Measurements from ENCODE around the gene TRIM44.
"Not testable (repeated sequence)": the region's sequence is repeated elsewhere in the genome, so short reads cannot be mapped to it uniquely, and the experiment has no call there.

TRIM44 gene

DNA sequence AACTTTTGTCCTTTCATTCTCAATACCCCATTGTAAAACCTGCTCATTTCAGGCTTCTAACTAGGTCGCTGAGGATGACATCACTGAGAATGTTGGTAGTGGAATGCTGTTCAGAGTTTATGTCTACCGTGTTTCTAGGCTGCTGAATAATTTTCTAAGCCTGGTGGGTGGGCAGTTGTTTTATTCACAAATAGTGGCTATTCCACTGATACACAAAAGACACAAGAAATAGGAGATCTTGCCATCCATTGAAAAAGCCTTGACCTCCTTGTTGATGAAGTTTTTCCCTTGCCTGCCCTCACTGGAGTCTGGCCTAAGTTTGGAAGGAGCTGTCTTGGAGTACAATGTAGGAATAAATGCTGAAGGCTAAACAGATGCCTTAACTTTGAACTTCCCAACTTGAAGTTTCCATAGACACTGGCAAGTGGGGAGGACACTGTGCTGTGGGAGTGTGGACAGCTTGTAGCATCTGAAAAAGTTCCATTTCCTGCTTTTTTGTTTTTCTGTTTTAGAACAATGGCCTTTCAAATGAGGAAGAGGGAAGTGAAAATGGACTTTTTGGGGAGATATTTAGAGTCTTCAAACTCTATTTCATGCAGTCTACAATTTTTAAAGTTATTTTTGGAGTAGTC, 59.2 kb downstream of the TRIM44 start:
- DNase-seq: no peak

DNA sequence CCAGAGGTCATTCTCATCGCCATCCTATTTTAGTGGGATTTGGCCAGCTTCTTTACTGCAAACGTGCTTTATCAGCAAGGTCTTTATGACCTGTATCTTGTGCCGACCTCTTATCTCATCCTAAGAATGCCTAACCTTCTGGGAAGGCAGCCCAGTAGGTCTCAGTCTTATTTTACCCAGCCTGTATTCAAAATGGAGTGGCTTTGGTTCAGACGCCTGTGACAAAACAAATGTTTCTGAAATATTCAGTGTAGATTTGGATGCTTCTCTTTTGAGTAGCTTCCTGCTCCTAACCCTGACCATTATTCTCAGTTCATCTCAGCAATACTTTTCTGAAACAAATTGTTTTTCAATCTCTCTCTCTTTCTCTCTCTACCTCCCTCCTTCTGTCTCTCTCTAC, 60.1 kb downstream of the TRIM44 start:
- no peak for DNase-seq

DNA sequence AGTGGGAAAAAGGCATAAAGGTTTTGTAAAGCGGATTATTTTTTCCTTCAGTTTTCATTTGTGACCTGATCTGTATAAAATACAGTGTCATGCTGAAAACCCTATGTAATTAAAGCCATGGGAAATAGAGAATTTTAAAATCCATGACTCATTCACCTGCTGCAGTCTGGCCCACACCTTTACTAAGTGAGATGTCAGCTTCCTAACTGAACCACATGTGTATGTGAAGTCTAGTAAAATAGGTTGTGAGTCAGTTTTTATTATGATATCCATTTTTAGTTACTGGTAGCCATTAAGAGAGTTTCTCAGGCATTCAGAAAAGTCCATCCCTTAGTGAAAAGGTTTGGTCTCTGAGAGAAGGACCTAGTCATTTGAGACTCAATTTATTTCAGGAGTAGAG, 60.9 kb downstream of the TRIM44 start:
- DNase-seq: no peak

DNA sequence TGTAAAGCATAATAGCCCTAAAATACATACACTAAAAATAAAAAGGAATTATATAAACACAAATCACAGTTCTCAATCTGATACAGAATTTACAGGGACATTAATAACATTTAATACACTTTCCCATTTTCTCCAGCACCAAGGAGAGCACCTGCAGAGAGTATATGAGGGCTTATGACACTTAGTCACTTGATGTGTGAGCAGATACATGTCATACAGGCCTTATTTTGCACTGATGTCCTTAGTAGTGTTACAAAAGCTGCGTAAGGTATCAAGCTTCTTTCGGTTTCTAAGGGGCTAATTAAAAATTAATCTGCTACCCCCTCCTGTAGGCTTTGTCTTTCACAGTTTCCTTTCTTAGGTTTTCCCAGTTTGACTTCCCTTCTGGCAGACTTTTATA, 61.3 kb downstream of the TRIM44 start:
- DNase-seq: no peak

DNA sequence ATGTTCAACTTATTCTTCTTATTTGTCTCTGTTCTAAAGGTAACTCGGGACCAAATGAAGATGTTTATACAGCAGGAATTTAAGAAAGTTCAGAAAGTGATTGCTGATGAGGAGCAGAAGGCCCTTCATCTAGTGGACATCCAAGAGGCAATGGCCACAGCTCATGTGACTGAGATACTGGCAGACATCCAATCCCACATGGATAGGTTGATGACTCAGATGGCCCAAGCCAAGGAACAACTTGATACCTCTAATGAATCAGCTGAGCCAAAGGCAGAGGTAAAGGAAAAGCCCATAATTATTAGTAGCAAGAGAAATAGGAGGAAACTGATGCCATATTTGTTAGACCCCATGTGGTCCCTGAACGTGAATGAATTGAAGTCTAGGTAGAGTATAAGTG, 63.3 kb downstream of the TRIM44 start:
- no peak for DNase-seq

DNA sequence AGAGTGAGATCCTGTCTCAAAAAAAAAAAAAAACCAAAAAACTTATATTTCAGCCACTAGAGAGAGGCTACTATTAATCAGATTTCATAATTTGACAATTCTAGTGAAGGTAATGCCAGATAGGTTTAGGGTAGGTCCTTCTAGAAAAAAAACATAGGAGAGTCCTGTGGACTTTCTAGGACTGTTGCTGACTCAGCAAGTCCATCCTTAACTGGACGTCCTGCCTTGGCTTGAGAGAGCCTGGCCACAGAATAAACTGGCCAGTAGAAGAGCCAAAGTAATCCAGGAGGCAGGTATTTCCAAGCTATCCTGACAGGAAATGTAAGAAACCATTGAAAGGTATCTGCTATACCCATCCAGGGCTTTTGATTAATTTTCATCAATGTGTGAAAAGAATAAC, 64.6 kb downstream of the TRIM44 start:
- DNase-seq: no peak

DNA sequence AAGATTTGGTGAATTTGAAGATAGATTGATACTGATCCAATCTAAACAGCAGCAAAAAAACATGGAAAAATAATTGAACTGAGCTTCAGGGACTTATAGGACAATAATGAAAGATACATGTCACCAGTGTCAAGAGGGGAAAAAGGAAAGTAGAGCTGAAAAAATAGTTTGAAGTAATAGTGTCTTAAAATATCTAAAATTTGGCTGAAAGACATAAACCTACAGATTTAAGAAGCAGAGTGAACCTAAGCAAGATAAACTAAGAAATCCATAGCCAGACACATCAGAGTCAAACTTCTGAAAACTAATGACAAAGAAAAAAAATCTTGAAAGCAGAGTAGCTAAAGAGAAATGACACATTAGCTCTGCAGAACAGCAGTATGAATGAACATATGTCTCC, 67.7 kb downstream of the TRIM44 start:
- no peak for DNase-seq

DNA sequence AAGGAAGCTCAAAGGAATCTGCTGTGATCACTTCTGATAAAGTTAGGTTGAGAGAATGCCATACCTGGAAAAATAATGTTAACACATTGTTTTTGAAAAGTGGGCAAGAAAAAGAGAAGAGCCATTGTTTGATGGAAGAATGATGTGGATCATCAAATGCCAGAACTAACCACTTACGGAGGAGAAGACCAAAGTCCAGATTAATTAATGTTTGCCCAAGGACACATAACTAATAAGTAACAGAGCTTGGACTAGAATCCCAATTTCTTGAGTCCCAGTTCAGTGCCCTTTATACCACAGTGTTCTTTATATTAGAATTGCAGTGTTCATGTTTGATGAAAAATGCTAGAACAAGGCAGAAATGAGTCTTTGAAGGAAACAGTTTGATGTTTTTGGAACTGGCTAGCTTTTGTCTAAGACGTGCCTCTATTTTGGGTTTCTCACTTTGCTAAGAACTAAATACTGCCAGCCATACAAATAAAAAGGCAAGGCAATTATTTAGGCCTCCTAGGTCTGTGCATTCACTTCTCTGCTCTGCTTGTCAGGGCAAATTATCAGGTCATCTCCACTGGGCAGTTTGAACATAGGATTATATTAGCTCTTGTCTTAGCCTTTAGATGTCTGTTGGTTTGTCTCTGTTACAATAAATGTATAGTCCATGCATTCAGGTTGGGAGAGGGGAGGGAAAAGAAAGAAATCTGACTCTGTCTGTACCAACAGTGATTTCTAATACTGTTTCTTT, 72.3 kb downstream of the TRIM44 start:
- no peak for DNase-seq

DNA sequence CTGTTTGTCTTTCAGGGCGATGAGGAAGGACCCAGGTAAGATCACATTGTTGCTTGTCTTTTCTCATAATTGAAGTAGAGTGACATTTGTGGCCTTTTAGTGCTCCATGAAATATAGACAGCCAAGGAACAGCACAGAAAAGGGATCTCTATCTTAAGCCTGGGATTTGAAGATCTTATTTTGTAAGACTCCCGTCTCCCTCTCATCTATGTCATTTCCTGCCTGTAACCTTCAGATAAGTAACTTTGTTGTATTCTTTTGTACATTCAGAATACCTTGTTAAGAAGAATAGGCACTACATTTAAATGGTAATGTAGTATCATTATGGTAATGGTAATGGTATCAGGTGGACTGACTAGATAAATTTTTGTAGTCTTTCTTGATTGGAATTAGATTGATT, 72.8 kb downstream of the TRIM44 start:
- DNase-seq: no peak

DNA sequence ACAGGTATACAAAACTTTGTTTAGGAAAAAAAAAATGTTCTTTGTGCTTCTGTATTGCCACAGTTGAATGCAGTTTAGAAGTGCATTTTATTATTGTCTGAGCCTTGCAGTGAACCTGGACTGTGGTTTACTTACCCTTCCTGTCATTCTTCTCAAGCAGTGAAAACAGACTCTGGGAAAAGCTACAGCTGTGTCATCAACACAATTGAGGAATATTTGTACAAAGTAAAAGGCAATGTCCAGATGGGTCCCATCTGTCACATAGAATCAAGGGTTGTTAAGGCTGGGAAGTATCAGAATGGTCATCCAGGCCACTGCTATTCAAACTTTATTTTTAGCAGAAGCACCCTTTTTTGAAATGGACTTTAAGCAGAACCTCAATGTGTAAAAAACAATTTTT, 73.3 kb downstream of the TRIM44 start:
- DNase-seq: no peak

DNA sequence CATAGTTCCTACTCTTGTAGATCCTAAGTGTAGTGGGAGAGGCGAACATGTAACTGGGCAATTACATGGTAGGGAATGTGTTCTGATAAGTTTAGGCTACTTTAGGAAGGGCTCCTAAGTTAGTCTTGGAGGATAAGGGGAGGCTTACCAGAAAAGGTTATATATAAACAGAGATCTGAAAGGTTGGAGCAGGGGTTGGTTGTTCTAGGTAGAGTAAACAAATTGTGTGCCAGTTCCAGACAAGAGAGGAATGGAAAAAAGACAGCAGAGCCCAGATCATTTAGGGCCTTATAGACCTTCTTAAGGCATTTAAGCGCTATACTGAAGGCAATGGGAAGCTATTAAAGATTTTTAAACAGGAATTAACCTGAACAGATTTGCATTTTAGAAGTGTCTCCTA, 74.4 kb downstream of the TRIM44 start:
- DNase-seq: no peak

DNA sequence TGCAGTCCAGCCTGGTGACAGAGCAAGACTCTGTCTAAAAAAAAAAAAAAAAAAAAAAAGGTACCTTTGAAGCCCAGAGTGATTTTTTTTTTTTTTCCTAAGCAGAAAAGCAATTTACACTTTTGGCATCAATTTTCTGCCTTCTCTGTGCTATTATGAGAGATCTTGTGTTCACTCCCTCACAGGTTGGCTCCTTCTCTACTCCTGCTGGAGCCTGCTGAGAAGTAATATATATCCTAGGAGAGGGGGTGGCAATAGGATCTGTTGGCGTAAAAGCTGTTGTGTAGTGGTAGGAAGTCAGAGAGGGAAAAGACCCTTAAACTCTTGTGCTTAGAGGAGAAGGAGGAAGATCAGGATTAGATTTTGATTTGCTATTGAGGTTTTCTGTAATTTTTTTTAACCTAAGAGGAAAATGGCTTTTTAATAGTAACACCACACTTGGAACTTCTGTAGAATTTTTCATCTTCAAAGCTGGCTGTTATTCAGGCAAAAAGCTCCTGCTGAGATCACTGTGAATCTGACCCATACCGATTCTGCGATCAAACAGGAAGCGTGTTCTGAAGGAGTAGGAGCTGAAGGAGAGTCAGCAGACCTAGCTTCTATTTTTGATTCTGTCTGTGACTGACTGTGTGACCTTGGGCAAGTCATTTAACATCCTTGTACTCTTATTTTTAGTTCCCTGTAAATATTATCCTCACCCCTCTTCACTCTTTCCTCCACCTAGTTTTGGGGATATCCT, 77.7 kb downstream of the TRIM44 start:
- no peak for DNase-seq

DNA sequence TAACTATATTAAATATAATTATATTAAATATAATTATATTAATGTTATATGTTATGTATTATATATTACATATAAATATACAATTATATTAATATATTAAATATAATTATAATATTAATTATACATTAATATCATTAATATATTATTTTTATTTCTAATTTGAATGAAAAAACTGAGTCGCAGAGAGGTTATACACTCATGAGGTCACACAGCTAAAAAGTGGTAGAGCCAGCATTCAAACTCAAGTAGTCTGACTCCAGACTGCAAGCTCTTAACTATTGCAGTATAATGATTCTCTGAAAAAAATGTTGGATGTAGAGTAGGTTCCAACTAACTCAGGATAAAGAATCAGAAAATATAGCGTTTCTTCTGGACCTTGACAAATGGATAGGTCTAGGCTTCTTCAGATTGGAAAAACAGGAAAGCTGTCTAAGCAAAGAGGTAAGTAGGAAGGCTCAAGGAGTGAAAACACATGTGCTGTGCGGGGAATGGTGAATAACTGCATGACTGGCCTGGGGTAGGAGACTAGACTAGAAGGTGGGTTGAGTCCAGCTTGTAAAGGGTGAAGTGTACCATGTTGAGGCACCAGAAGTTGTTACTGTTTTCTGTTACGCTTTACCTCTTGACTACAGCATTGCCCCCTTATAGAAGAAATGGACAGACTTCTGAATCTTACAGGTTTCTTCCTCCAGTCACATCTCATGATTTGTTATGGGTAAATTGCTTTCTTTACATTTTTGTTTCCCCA, 80.3 kb downstream of the TRIM44 start:
- DNase-seq: no peak

DNA sequence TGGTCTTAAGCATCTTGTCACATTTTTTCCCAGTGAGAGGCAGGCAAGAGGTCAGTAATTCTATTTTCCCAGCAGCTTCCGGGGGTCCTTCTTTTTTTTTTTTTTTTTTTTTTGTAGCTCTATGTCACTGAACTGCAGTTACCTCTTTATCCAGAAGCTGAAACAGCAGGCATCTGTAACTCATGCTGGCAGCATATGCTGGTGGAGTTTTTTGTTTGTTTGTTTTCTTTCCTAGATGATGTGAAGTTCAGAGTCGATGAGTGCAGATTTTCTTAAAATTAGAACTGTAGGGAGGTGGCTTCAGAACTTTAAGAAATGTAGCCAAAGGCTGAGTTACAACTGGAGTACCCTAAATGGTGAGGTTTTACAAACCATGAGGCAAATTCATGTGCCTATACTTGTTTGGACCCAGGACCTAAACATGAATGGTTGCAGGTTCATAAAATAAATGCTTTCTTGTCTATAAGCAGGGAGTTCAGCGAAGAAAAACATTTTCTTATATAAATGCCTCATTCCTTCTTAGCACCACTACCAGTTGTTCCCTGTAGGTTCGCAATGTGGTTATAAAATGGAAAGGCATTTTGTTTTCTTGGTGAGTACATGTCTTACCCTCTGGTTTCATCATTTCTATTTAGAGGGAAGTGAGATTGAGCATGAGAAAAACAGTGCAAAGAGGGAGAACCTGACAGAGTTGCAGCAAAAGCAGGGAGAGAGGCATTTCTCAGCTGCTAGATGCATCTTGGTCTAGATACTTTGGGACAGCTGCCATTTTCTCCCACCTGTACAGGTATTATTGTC, 84.0 kb downstream of the TRIM44 start:
- DNase-seq: no peak

DNA sequence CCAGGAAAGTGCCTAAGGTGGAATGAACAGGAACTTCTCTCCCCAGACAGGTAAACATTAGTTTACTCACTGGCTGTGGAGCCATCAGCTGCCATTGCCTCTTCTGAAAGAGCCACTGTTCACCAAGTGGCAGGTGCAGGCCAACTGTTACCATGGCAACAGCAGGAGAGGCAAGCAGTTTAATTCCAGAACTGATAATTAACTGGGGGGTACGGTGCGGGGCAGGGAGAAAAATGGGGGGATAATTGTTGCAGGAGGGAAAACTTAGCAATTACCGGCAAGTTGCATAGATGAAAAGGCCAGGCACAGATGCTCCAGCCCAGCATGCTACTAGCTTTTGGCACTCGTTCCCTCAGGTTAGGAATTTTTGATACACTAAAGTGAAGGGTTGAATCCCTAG, 85.1 kb downstream of the TRIM44 start:
- DNase-seq: no peak

DNA sequence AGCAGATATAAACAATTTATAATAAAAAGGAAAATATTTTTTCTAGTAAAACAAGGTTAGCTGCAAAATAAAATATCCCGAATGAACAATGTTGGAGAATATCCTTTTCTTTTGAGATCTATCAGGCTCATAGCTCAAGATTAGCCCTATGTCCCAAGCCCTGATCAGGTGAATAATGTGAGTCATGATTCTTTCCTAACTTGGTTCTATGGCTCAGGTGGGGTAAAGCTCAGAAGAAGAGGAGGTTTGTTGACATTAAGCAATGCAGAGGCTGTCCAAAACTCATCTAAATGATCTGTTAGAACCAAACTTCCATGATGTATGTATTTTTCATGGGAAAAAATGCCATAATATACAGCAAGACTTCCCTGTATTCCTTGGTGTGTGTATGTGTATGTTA, 86.1 kb downstream of the TRIM44 start:
- no peak for DNase-seq

DNA sequence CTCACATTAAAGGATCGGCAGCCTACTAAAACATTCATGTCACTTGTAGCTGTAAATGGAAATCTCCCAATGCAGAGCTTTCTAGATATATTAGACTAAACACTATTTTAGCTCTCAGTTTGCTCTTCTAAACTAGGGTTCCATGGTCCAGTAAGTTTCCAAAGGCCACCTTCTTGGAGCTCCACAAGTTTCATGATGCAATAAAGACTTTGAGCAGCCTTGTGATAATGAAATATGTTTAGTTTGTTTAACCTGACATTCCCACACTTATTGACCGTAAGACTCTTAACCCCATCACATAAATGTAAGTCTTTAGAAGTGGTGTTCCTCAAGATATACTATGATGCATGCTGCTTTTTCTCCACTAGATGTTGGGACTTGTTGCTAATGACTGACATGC, 87.7 kb downstream of the TRIM44 start:
- no peak for DNase-seq

DNA sequence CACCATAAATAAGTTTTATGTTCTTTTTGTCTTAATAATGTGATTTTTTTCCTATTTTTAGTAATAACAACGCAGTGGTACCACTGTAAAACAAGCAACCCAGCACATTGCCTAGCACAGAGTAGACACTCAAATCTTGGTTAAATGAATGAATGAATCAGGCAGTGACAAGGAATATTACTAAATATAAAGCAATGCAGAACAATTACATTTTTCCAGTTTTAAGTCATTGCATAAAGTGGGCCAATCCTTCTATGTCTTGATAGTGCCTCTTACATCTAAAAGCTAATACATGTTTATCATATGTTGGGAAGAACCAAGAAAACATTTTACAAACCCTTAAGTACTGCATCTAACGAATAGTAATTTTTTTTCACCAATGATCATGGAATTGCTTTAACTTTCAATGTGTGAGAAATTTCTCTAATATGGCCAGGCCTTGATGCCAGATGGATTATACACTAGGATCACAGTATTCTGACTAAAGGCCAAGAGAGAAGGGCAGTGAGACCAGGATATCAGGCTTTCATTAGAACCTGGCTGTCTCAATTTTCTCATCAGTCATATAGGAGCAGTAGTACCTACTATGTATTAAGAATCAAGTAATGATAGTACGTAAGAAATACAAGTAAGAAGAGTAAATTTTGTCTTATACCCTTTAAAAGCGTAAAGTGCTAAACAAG, 88.5 kb downstream of the TRIM44 start:
- no peak for DNase-seq

DNA sequence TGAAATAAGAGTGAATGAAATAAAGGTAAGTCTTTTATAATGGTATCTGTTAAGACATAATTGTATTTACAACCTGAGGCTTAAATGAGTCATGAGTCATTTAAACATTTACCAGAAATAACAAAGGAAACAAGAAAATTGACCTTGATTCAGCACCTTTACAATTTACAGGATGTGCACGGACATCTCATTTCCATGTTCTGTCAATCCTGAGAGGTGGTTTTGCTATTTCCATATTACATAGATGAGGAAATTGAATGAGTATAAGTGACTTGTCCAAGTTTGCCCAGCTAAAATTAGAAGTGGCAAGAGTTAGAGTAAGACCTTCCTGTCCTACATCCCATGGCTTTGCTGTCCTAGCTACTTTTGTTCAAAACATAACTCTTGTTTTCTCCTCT, 89.1 kb downstream of the TRIM44 start:
- DNase-seq: no peak

DNA sequence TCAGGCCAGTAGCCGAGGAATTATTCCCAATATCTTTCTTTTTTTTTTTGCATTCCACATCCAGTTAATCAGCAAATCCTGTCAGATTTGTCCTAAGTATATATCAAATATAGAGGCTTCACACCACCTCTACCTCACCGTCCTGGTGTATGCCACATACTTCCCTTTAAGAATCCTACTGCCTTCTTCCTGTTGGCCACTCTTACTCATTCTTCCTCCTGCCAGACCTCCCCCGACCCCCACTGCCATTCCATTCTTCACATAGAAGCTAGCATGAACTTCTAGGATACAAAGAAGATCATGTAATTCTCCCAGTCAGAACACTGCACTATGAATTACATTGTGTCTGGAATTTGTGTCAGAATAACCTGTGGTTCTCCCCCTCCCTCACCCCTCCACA, 89.5 kb downstream of the TRIM44 start:
- DNase-seq: no peak

DNA sequence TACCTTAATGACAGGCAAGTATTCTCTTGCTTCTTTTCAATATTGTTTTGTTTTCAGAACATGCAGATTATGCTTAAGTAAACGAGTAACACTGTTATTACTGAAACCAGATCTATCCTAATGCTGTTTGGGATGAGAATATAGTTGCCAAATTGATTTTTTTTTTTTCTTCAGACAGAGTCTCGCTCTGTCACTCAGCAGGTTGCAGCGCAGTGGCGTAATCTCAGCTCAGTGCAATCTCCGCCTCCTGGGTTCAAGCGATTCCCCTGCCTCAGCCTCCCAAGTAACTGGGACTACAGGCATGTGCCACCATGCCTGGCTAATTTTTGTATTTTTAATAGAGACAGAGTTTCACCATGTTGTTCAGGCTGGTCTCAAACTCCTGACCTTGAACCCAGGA, 91.0 kb downstream of the TRIM44 start:
- DNase-seq: not testable (repeated sequence)

DNA sequence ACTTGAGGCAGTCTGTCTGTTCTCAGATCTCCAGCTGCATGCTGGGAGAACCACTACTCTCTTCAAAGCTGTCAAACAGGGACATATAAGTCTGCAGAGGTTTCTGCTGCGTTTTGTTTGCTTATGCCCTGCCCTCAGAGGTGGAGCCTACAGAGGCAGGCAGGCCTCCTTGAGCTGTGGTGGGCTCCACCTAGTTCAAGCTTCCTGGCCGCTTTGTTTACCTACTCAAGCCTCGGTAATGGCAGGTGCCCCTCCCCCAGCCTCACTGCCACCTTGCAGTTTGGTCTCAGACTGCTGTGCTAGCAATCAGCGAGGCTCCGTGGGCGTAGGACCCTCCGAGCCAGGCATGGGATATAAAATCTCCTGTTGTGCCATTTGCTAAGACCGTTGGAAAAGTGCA, 97.4 kb downstream of the TRIM44 start:
- DNase-seq: not testable (repeated sequence)

Measured in right forelimb (tissue), 1 donor.